GM19240 (cell line): Measurements from ENCODE around the gene FOXN3.
"Not testable (repeated sequence)": the region's sequence is repeated elsewhere in the genome, so short reads cannot be mapped to it uniquely, and the experiment has no call there.

Experiments used
- DNase-seq: peaks from one replicate; pipeline ENCODE4 v3.0.0; 2011; ENCODE audit warnings: low spot score; ENCODE audit not compliant: insufficient read length

Gene FOXN3

GRCh38 chr14:89307409-89307808, 109.6 kb downstream of the FOXN3 start:
- DNase-seq, result no peak

- no peak for DNase-seq
Observed at GRCh38 chr14:89304972-89305703, 111.9 kb downstream of the FOXN3 start.

GRCh38 chr14:89304561-89304960, 112.5 kb downstream of the FOXN3 start:
- DNase-seq, result no peak

- DNase-seq, result peak; percentile 29
Observed at GRCh38 chr14:89303456-89304435, 113.3 kb downstream of the FOXN3 start.

GRCh38 chr14:89302396-89302950, 114.6 kb downstream of the FOXN3 start:
- no peak for DNase-seq

GRCh38 chr14:89299587-89299986, 117.4 kb downstream of the FOXN3 start:
- DNase-seq, result no peak

- no peak for DNase-seq
Observed at GRCh38 chr14:89298056-89298834, 118.8 kb downstream of the FOXN3 start.

GRCh38 chr14:89296281-89296745, 120.7 kb downstream of the FOXN3 start:
- DNase-seq, result no peak

- DNase-seq, result no peak
Observed at GRCh38 chr14:89294872-89295271, 122.2 kb downstream of the FOXN3 start.

- DNase-seq, result not testable (repeated sequence)
Observed at GRCh38 chr14:89294469-89294868, 122.6 kb downstream of the FOXN3 start.

- DNase-seq, result no peak
Observed at GRCh38 chr14:89294060-89294459, 123.0 kb downstream of the FOXN3 start.

- no peak for DNase-seq
Observed at GRCh38 chr14:89293314-89293916, 123.6 kb downstream of the FOXN3 start.

- no peak for DNase-seq
Observed at GRCh38 chr14:89292579-89293313, 124.3 kb downstream of the FOXN3 start.

- no peak for DNase-seq
Observed at GRCh38 chr14:89291351-89291940, 125.6 kb downstream of the FOXN3 start.

- no peak for DNase-seq
Observed at GRCh38 chr14:89290813-89291212, 126.2 kb downstream of the FOXN3 start.

- no peak for DNase-seq
Observed at GRCh38 chr14:89289477-89289876, 127.6 kb downstream of the FOXN3 start.

- no peak for DNase-seq
Observed at GRCh38 chr14:89288114-89288513, 128.9 kb downstream of the FOXN3 start.

- no peak for DNase-seq
Observed at GRCh38 chr14:89284333-89285058, 132.5 kb downstream of the FOXN3 start.
